OCI-LY1 (cell line): Measurements from ENCODE around the gene INPP5K.

Experiments
- H2AFZ ChIP-seq: fragments of 200-600 bp; sonication (generic), shearing (Covaris generic); 2 replicates; pipeline ENCODE4 v1.6.0; 2014; ENCODE audit warnings: antibody characterized with exemption, mild to moderate bottlenecking, low read length
- H3F3A ChIP-seq: fragments of 200-600 bp; sonication (generic), shearing (Covaris generic); 2 replicates; pipeline ENCODE4 v1.6.0; 2014; ENCODE audit warnings: mild to moderate bottlenecking, antibody characterized with exemption, low read length, moderate library complexity; ENCODE audit not compliant: insufficient read depth
- H3K27ac ChIP-seq: fragments of 200-600 bp; sonication (generic); 2 replicates; pipeline ENCODE4 v1.5.1; 2014; ENCODE audit warnings: low read length, mixed run types, mild to moderate bottlenecking, low read depth; ENCODE audit not compliant: poor library complexity, severe bottlenecking
- H3K27me3 ChIP-seq: fragments of 200-600 bp; sonication (generic); 2 replicates; pipeline ENCODE4 v1.6.0; 2014; ENCODE audit warnings: antibody characterized with exemption, mild to moderate bottlenecking, low read length, moderate library complexity; ENCODE audit not compliant: insufficient read depth
- H3K36me3 ChIP-seq: fragments of 200-600 bp; sonication (generic); 2 replicates; pipeline ENCODE4 v1.6.1; 2014; ENCODE audit warnings: mild to moderate bottlenecking, antibody characterized with exemption, low read length, moderate library complexity, mixed read lengths; ENCODE audit not compliant: insufficient read depth
- H3K4me1 ChIP-seq: fragments of 200-600 bp; sonication (generic); 2 replicates; pipeline ENCODE4 v1.5.1; 2014; ENCODE audit warnings: mild to moderate bottlenecking, low read length, moderate library complexity; ENCODE audit not compliant: insufficient read depth, severe bottlenecking
- H3K4me2 ChIP-seq: fragments of 200-600 bp; sonication (generic), shearing (Covaris generic); 2 replicates; pipeline ENCODE4 v1.6.1; 2014; ENCODE audit warnings: low read length
- H3K4me3 ChIP-seq: fragments of 200-600 bp; sonication (generic); 2 replicates; pipeline ENCODE4 v1.5.1; 2014; ENCODE audit warnings: low read length, low read depth, mild to moderate bottlenecking, mixed read lengths; ENCODE audit not compliant: poor library complexity, severe bottlenecking
- H3K79me2 ChIP-seq: fragments of 200-600 bp; shearing (Covaris generic); 2 replicates; pipeline ENCODE4 v1.6.1; 2016; ENCODE audit warnings: mixed run types, low read length, mixed read lengths; ENCODE audit not compliant: insufficient read depth
- H3K9ac ChIP-seq: fragments of 200-600 bp; sonication (generic), shearing (Covaris generic); 2 replicates; pipeline ENCODE4 v1.6.1; 2014; ENCODE audit warnings: mild to moderate bottlenecking, low read length, mixed read lengths
- H3K9me2 ChIP-seq: fragments of 200-600 bp; sonication (generic), shearing (Covaris generic); 2 replicates; pipeline ENCODE4 v1.6.1; 2014; ENCODE audit warnings: low read depth, mild to moderate bottlenecking, low read length, mixed read lengths
- H3K9me3 ChIP-seq: fragments of 200-600 bp; shearing (Covaris generic); 2 replicates; pipeline ENCODE4 v1.6.1; 2014; ENCODE audit warnings: low read length, mixed read lengths
- H4K20me1 ChIP-seq: fragments of 200-600 bp; sonication (generic), shearing (Covaris generic); 2 replicates; pipeline ENCODE4 v1.6.0; 2016; ENCODE audit warnings: mild to moderate bottlenecking, low read length; ENCODE audit not compliant: insufficient read depth
- EZH2 ChIP-seq: fragments of 200-600 bp; sonication (generic), shearing (Covaris generic); IDR thresholded peaks from 2 replicates; pipeline ENCODE4 v1.8.0; 2017; ENCODE audit warnings: borderline replicate concordance, mixed run types, mild to moderate bottlenecking, antibody characterized with exemption, low read length, moderate library complexity, mixed read lengths
- TF ChIP-seq, protein P1 (sequence below): fragments of 200-600 bp; sonication (generic), shearing (Covaris generic); IDR thresholded peaks from 2 replicates; pipeline ENCODE4 v1.5.1; 2017; ENCODE audit warnings: mild to moderate bottlenecking, antibody characterized with exemption, low read length, moderate library complexity, mixed read lengths

The INPP5K gene

DNA sequence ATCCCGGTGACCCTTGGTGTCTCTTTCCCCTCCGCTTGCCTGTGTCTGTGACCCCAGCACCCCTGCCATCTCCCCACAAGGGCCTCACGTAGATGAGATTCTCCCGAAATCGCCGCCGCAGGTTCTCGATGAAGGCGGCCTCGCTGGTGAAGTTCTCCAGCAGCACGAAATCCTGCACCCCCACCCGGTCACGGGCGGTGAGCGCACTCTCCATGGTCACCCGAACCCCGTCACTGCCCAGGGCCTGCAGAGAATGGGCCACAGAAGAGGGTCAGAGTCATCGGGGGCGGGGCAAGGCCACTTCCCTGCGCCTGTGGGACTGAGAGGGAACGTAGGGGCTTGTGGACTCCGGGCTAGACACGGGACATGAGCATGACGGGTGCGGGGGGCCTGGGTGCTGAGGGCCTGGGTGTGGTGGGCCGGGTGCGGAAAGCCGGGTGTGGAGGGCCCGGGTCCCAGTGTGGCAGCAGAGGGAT, 32.3 kb downstream of the INPP5K start:
- Histone ChIP-seq H3K4me3 (peak overlapping the region; percentile 18), H3K27ac (no peak overlapping the region), H3K4me2 (peak overlapping the region; percentile 16; the same call in 1 of the 2 replicates)

DNA sequence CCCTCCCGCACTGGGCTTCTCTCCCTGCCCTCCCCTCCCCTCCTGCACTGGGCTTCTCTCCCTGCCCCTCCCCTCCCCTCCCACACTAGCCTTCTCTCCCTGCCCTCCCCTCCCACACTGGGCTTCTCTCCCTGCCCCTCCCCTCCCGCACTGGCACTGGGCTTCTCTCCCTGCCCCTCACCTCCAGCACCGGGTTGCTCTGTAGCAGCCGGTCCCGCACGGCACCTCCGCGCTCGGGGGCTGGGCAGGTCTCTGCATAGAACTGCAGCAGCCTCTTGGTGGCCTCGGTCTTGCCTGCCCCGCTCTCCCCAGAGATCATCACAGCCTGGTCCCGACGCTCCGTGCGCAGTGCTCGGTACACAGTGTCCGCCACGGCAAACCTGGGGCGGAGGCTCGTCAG, 33.7 kb downstream of the INPP5K start:
- H3K9me2 ChIP-seq, result no peaks in the 10 kb centered on the region
- H4K20me1 ChIP-seq, result no peaks in the 10 kb centered on the region

More for the DNA sequence above, 32.3 kb downstream of the INPP5K start:
- TF ChIP-seq, protein P1, sequence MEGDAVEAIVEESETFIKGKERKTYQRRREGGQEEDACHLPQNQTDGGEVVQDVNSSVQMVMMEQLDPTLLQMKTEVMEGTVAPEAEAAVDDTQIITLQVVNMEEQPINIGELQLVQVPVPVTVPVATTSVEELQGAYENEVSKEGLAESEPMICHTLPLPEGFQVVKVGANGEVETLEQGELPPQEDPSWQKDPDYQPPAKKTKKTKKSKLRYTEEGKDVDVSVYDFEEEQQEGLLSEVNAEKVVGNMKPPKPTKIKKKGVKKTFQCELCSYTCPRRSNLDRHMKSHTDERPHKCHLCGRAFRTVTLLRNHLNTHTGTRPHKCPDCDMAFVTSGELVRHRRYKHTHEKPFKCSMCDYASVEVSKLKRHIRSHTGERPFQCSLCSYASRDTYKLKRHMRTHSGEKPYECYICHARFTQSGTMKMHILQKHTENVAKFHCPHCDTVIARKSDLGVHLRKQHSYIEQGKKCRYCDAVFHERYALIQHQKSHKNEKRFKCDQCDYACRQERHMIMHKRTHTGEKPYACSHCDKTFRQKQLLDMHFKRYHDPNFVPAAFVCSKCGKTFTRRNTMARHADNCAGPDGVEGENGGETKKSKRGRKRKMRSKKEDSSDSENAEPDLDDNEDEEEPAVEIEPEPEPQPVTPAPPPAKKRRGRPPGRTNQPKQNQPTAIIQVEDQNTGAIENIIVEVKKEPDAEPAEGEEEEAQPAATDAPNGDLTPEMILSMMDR, result no peak
- no peak for TF ChIP-seq EZH2
- no peaks in the 10 kb centered on the region for H4K20me1 ChIP-seq
- H3K9me3 ChIP-seq, result no peaks in the 10 kb centered on the region
- H2AFZ ChIP-seq, result no peak overlapping the region
- H3K27me3 ChIP-seq, result no peaks in the 10 kb centered on the region
- peaks cover 39% of the 10 kb centered on the region for H3K4me1 ChIP-seq
- no peaks in the 10 kb centered on the region for H3K79me2 ChIP-seq
- H3K9me2 ChIP-seq, result no peaks in the 10 kb centered on the region
- H3K9ac ChIP-seq, result no peak overlapping the region
- no peaks in the 10 kb centered on the region for H3F3A ChIP-seq
- peaks cover 9% of the 10 kb centered on the region for H3K36me3 ChIP-seq

DNA sequence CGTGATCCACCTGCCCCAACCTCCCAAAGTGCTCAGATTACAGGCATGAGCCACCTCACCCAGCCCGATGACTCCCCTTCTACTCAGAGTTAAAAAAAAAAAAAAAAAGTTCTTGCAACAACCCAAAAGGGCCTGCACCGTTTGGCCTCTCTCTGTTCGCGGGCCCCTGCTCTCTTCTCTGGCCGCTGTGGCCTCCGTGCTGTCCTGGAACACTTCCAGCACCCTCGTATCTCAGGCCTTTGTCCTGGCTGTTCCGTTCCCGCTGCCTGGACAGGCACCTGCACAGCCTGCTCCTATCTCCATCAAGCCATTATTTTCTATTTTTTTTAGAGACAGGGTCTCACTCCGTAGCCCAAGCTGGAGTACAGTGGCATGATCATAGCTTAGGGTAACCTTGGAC, 34.7 kb downstream of the INPP5K start:
- Histone ChIP-seq H4K20me1 (no peaks in the 10 kb centered on the region), H3K4me3 (no peak overlapping the region), H3K27me3 (no peaks in the 10 kb centered on the region), H3K9me3 (no peaks in the 10 kb centered on the region), H3K9ac (no peak overlapping the region), H3K4me2 (no peak overlapping the region), H3K4me1 (peaks cover 18% of the 10 kb centered on the region), H3K36me3 (peaks cover 21% of the 10 kb centered on the region), H3K9me2 (no peaks in the 10 kb centered on the region), H3F3A (no peaks in the 10 kb centered on the region), H2AFZ (no peak overlapping the region), H3K79me2 (no peaks in the 10 kb centered on the region), H3K27ac (no peak overlapping the region)
- no peak for TF ChIP-seq EZH2
- TF ChIP-seq, protein P1, result no peak

More for the DNA sequence above, 33.7 kb downstream of the INPP5K start:
- H3K79me2 ChIP-seq, result no peaks in the 10 kb centered on the region
- H3K4me3 ChIP-seq, result no peak overlapping the region
- peaks cover 14% of the 10 kb centered on the region for H3K36me3 ChIP-seq
- H3F3A ChIP-seq, result no peaks in the 10 kb centered on the region
- H3K27ac ChIP-seq, result no peak overlapping the region
- H3K27me3 ChIP-seq, result no peaks in the 10 kb centered on the region
- H3K4me1 ChIP-seq, result peaks cover 28% of the 10 kb centered on the region
- no peak overlapping the region for H2AFZ ChIP-seq
- H3K9ac ChIP-seq, result no peak overlapping the region
- no peaks in the 10 kb centered on the region for H3K9me3 ChIP-seq
- TF ChIP-seq, protein P1, result no peak
- no peak for TF ChIP-seq EZH2
- no peak overlapping the region for H3K4me2 ChIP-seq
